BE2C (cell line): ENCODE data around the gene ABCC12.
"Not testable (repeated sequence)": the region's sequence is repeated elsewhere in the genome, so short reads cannot be mapped to it uniquely, and the experiment has no call there.

Source experiments
- DNase-seq: peaks from one replicate; pipeline ENCODE4 v3.0.0-alpha.2; 2020
- H3K27me3 ChIP-seq: fragments of 250-450 bp; sonication (Bioruptor Pico); 2 replicates; pipeline ENCODE4 v1.5.1; 2020; ENCODE audit warnings: mild to moderate bottlenecking
- H3K36me3 ChIP-seq: fragments of 250-450 bp; sonication (Bioruptor Pico); 2 replicates; pipeline ENCODE4 v1.5.1; 2020; ENCODE audit warnings: mild to moderate bottlenecking
- H3K4me1 ChIP-seq: fragments of 250-450 bp; sonication (Bioruptor Pico); 2 replicates; pipeline ENCODE4 v1.5.1; 2020
- H3K4me3 ChIP-seq: 2 replicates; pipeline ENCODE4 v1.5.1; 2011; ENCODE audit warnings: low read depth, low read length
- H3K9me3 ChIP-seq: fragments of 250-450 bp; sonication (Bioruptor Pico); 2 replicates; pipeline ENCODE4 v1.5.1; 2020
- TF ChIP-seq, protein P1 (sequence below): IDR thresholded peaks from 2 replicates; pipeline ENCODE4 v1.5.1; 2012; ENCODE audit warnings: mild to moderate bottlenecking, low read depth, low read length

ABCC12 gene

GRCh38 chr16:48194828-48195556, 39.2 kb upstream of the ABCC12 start:
- TF ChIP-seq, protein P1, sequence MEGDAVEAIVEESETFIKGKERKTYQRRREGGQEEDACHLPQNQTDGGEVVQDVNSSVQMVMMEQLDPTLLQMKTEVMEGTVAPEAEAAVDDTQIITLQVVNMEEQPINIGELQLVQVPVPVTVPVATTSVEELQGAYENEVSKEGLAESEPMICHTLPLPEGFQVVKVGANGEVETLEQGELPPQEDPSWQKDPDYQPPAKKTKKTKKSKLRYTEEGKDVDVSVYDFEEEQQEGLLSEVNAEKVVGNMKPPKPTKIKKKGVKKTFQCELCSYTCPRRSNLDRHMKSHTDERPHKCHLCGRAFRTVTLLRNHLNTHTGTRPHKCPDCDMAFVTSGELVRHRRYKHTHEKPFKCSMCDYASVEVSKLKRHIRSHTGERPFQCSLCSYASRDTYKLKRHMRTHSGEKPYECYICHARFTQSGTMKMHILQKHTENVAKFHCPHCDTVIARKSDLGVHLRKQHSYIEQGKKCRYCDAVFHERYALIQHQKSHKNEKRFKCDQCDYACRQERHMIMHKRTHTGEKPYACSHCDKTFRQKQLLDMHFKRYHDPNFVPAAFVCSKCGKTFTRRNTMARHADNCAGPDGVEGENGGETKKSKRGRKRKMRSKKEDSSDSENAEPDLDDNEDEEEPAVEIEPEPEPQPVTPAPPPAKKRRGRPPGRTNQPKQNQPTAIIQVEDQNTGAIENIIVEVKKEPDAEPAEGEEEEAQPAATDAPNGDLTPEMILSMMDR = no peak
- H3K4me1 ChIP-seq = no peaks in the 10 kb centered on the region
- peak; percentile 29 for DNase-seq
- H3K27me3 ChIP-seq = no peaks in the 10 kb centered on the region
- H3K4me3 ChIP-seq = no peak overlapping the region
- no peaks in the 10 kb centered on the region for H3K9me3 ChIP-seq
- H3K36me3 ChIP-seq = no peaks in the 10 kb centered on the region

GRCh38 chr16:48193846-48194245, 38.1 kb upstream of the ABCC12 start:
- H3K4me3 ChIP-seq = no peak overlapping the region
- TF ChIP-seq, protein P1 = no peak
- H3K36me3 ChIP-seq = no peaks in the 10 kb centered on the region

DNA sequence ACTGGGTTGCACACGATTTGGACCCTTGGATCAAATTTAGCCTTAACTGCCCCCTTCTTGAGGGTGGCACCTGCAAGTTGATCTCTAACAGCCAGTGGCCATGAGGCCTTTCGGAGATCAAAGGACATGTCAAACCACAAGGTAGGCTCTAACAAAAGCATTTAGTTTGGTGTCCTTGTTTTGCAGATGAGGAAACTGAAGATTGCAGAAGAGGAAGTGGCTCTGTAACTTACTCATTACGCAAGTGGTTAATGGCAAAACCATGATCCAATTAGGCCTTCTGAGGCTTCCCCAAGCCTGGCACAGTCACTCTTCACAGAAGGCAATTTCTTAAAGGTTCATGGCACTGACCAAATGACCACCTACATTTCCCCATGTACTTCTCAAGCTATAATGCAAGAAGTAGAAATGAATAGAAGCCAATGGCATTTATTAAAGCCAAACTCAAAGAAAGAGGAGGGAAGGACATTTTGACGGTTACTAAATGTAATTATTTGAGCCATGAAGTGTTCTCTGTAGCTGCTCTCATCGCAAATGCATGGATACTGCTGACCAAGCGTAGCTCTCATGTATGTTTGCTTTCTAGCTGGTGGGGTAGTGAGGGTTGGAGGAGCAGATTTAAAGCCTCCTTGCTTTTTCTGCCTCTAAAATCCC, 32.8 kb upstream of the ABCC12 start:
- Histone ChIP-seq H3K4me1 (no peaks in the 10 kb centered on the region), H3K4me3 (no peak overlapping the region), H3K9me3 (no peaks in the 10 kb centered on the region), H3K36me3 (no peaks in the 10 kb centered on the region), H3K27me3 (no peaks in the 10 kb centered on the region)
- TF ChIP-seq, protein P1 = no peak
- DNase-seq = no peak

More at GRCh38 chr16:48193846-48194245, 38.1 kb upstream of the ABCC12 start:
- Histone ChIP-seq H3K9me3 (no peaks in the 10 kb centered on the region), H3K4me1 (no peaks in the 10 kb centered on the region), H3K27me3 (no peaks in the 10 kb centered on the region)
- DNase-seq = no peak

DNA sequence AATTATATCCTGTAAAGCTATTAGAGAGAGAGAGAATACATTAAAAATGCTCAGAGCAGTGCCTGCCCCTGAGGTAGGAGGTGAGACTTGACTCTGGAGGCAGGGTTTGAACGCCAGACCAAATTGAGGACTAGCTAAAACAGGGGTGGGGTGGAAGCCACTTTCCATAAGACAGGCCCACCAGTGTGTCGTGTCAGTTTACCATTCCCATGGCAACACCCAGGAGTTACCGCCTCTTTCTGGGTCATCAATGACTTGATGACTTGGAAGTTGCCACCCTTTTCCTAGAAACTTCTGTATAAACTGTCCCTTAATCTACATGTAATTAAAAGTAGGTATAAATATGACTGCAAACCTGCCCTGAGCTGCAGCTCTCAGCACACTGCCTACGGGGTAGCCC, 32.0 kb upstream of the ABCC12 start:
- no peaks in the 10 kb centered on the region for H3K9me3 ChIP-seq
- no peaks in the 10 kb centered on the region for H3K27me3 ChIP-seq
- no peaks in the 10 kb centered on the region for H3K4me1 ChIP-seq
- TF ChIP-seq, protein P1 = no peak
- H3K4me3 ChIP-seq = no peak overlapping the region
- no peak for DNase-seq
- no peaks in the 10 kb centered on the region for H3K36me3 ChIP-seq

DNA sequence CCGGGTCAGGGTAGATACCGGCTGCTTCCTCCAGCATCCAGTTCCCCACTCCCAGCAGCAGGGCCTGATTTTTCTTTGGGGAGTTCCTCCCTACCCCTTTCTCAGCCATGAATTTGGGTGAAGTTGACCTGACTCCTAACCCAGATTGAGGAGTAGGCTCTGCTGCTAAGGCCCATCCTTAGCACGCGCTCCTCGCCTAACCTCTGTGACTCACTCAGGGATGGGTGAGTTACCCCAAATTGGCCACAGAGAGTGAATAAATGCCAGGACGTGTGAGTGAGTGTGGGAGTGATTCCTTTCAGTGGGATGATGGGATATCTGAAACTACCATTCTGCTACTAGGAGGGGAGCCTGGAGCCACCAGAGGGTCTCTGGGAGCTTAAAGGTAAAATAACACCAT, 28.9 kb upstream of the ABCC12 start:
- H3K4me3 ChIP-seq = no peak overlapping the region
- H3K27me3 ChIP-seq = no peaks in the 10 kb centered on the region
- DNase-seq = no peak
- H3K36me3 ChIP-seq = no peaks in the 10 kb centered on the region
- H3K9me3 ChIP-seq = no peaks in the 10 kb centered on the region
- TF ChIP-seq, protein P1 = no peak
- no peaks in the 10 kb centered on the region for H3K4me1 ChIP-seq

- DNase-seq = no peak
- Histone ChIP-seq H3K9me3 (no peaks in the 10 kb centered on the region), H3K27me3 (no peaks in the 10 kb centered on the region), H3K4me3 (no peak overlapping the region), H3K4me1 (no peaks in the 10 kb centered on the region), H3K36me3 (no peaks in the 10 kb centered on the region)
- TF ChIP-seq, protein P1 = no peak
Measured at GRCh38 chr16:48182979-48183537, 27.3 kb upstream of the ABCC12 start.

DNA sequence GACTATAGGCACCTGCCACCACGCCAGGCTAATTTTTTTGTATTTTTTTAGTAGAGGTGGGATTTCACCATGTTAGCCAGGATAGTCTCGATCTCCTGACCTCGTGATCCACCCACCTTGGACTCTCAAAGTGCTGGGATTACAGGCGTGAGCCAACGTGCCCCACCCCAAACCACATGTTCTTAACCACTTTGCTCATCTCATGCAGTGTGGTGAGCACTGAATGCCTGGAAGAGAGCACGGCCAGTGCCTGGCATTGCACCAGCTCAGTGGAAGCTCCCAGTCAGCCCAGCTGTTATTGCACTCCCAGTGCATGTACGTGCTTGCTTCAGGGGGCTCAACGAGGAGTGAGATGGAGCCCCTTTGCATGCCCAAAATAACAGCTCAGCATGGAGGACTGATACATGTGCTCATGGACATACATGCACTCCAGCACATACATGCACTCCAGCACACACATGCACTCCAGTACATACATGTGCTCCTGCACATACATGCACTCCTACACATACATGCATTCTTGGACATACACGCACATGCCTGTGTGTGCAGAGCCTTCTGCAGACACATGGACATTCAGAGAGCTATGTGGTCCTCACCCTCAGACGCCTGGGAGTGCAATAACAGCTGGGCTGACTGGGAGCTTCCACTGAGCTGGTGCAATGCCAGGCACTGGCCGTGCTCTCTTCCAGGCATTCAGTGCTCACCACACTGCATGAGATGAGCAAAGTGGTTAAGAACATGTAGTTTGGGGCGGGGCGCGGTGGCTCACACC, 26.1 kb upstream of the ABCC12 start:
- H3K36me3 ChIP-seq, H3K27me3 ChIP-seq, H3K4me1 ChIP-seq, H3K4me3 ChIP-seq, H3K9me3 ChIP-seq, DNase-seq: not testable (repeated sequence)
